Gastrocnemius medialis (tissue), 4 donors: ENCODE data around the gene CACNA2D1.

Experiments
- POLR2A ChIP-seq, 2 donors: fragments of 450-650 bp; IDR thresholded peaks; one replicate each; pipeline ENCODE4 v1.6.1; 2017; ENCODE audit warnings: antibody characterized with exemption in 2 of 2, mild to moderate bottlenecking in 2 of 2, moderate library complexity in 2 of 2
- TF ChIP-seq, protein P1 (sequence below), 5 experiments: fragments of 450-650 bp in 3 of 5; fragments of 200-600 bp in 2 of 5; sonication (generic) in 2 of 5; IDR thresholded peaks in 4 of 5; conservative IDR thresholded peaks in 1 of 5; 1 replicate in 4 of 5; 2 replicates in 1 of 5; pipeline ENCODE4 v1.5.1; 2016 to 2019; ENCODE audit warnings: antibody characterized with exemption in 5 of 5, mild to moderate bottlenecking in 3 of 5, moderate library complexity in 3 of 5

DNA sequence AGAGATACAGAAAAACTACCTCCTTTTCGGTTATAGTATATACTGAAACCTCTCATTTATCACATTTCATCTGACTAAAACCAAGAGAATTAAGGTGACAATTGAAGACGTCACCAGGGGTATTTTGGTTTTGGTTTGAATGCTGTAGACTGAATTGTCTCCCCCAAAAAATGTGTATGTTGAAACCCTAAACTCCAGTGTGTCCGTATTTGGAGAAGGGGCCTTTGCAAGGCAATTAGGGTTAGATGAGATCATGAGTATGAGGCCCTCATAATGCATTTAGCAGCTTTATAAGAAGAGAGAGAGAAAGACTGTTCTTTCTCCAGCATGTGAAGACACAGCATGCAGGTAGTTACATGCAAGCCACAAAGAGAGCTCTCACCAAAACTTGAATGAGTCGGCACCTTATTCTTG is 59.5 kb downstream of the CACNA2D1 start:
- TF ChIP-seq, protein P1, sequence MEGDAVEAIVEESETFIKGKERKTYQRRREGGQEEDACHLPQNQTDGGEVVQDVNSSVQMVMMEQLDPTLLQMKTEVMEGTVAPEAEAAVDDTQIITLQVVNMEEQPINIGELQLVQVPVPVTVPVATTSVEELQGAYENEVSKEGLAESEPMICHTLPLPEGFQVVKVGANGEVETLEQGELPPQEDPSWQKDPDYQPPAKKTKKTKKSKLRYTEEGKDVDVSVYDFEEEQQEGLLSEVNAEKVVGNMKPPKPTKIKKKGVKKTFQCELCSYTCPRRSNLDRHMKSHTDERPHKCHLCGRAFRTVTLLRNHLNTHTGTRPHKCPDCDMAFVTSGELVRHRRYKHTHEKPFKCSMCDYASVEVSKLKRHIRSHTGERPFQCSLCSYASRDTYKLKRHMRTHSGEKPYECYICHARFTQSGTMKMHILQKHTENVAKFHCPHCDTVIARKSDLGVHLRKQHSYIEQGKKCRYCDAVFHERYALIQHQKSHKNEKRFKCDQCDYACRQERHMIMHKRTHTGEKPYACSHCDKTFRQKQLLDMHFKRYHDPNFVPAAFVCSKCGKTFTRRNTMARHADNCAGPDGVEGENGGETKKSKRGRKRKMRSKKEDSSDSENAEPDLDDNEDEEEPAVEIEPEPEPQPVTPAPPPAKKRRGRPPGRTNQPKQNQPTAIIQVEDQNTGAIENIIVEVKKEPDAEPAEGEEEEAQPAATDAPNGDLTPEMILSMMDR (IDR thresholded peaks at IDR 0.05 in 4 of 5, conservative IDR thresholded peaks at IDR 0.05 in 1 of 5), result no peak
- no peak for TF ChIP-seq POLR2A (IDR thresholded peaks at IDR 0.05)
